SJCRH30 (cell line): ENCODE data around the gene PCDHGB3. TPM values are rescaled to one million over a fixed set of nuclear protein-coding genes. Genes with fewer than 3 reads are reported as not detected.
A peak's percentile ranks its signal among the peaks of the same experiment; 100 is the strongest.
"Not testable (repeated sequence)": the region's sequence is repeated elsewhere in the genome, so short reads cannot be mapped to it uniquely, and the experiment has no call there.

Experiments
- DNase-seq, 2 experiments: peaks; one replicate each; pipeline ENCODE4 v3.0.0-alpha.2; 2015 to 2020
- H3K27ac ChIP-seq: fragments of 250-450 bp; sonication (Bioruptor Pico); 2 replicates; pipeline ENCODE4 v1.5.1; 2020; ENCODE audit warnings: mild to moderate bottlenecking, moderate library complexity
- H3K27me3 ChIP-seq: fragments of 250-450 bp; sonication (Bioruptor Pico); 2 replicates; pipeline ENCODE4 v1.5.1; 2020; ENCODE audit warnings: mild to moderate bottlenecking, moderate library complexity
- H3K36me3 ChIP-seq: fragments of 250-450 bp; sonication (Bioruptor Pico); 2 replicates; pipeline ENCODE4 v1.5.1; 2020; ENCODE audit warnings: mild to moderate bottlenecking, moderate library complexity
- H3K4me1 ChIP-seq: fragments of 250-450 bp; sonication (Bioruptor Pico); 2 replicates; pipeline ENCODE4 v1.5.1; 2020; ENCODE audit warnings: mild to moderate bottlenecking, moderate library complexity
- H3K4me3 ChIP-seq: fragments of 250-450 bp; sonication (Bioruptor Pico); 2 replicates; pipeline ENCODE4 v1.5.1; 2020; ENCODE audit warnings: mild to moderate bottlenecking, moderate library complexity
- H3K9me3 ChIP-seq: fragments of 250-450 bp; sonication (Bioruptor Pico); replicated peaks from 2 replicates; pipeline ENCODE4 v1.5.1; 2020; ENCODE audit warnings: mild to moderate bottlenecking, moderate library complexity
- total RNA-seq: library from RNA; depleted of rRNA; stranded (reverse); fragments of >200 nt; shearing (Covaris generic); gene quantifications from 2 replicates; pipeline ENCODE4 v1.2.3, GENCODE V29; 2014; rRNA removed

Gene PCDHGB3
- total RNA-seq, 1 experiment from 2014 or later, result 7.4 TPM

GRCh38 chr5:141415275-141415618 lies 45.2 kb downstream of the PCDHGB3 start:
- H3K27ac ChIP-seq, H3K4me3 ChIP-seq, DNase-seq, H3K27me3 ChIP-seq, H3K4me1 ChIP-seq: not testable (repeated sequence)
- peaks cover 18% of the 10 kb centered on the region for H3K36me3 ChIP-seq
- H3K9me3 ChIP-seq, result peaks cover 17% of the 10 kb centered on the region

DNA sequence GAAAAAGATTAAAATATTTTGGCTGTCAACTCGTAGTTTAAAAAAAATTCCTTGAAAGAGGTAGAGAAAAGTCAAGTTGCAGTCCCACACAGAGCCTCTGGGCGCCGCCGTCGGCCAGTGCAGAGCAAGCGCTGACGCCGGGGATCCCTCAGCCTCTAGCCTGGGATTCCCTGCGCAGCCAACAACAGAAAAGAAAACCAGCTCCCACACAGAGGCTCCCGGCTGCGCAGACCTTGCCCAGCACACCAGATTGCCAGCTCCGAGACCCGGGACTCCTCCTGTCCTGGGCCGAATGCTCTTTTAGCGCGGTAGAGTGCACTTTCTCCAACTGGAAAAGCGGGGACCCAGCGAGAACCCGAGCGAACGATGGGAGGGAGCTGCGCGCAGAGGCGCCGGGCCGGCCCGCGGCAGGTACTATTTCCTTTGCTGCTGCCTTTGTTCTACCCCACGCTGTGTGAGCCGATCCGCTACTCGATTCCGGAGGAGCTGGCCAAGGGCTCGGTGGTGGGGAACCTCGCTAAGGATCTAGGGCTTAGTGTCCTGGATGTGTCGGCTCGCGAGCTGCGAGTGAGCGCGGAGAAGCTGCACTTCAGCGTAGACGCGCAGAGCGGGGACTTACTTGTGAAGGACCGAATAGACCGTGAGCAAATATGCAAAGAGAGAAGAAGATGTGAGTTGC lies 47.6 kb downstream of the PCDHGB3 start, which contains the start of gene PCDHGB7:
PCDHGB7 (plus strand) TSS at position 184 of the 679 bp plus-strand sequence; CDS start at position 367, 183 bp downstream.
- not testable (repeated sequence) for H3K27ac ChIP-seq, H3K4me1 ChIP-seq, H3K27me3 ChIP-seq, H3K4me3 ChIP-seq
- peak in 1 of 2 experiments; percentile 15 for DNase-seq
- Histone ChIP-seq H3K9me3 (peaks cover 16% of the 10 kb centered on the region), H3K36me3 (peaks cover 20% of the 10 kb centered on the region; the same call in 1 of the 2 replicates)

- peaks cover 17% of the 10 kb centered on the region; the same call in 1 of the 2 replicates for H3K36me3 ChIP-seq
- H3K4me3 ChIP-seq, result no peak overlapping the region
- H3K9me3 ChIP-seq, result peaks cover 16% of the 10 kb centered on the region
- H3K4me1 ChIP-seq, result no peaks in the 10 kb centered on the region
- no peak overlapping the region for H3K27ac ChIP-seq
- H3K27me3 ChIP-seq, result no peaks in the 10 kb centered on the region
- no peak for DNase-seq
Measured at GRCh38 chr5:141419074-141419880, 49.2 kb downstream of the PCDHGB3 start.

DNA sequence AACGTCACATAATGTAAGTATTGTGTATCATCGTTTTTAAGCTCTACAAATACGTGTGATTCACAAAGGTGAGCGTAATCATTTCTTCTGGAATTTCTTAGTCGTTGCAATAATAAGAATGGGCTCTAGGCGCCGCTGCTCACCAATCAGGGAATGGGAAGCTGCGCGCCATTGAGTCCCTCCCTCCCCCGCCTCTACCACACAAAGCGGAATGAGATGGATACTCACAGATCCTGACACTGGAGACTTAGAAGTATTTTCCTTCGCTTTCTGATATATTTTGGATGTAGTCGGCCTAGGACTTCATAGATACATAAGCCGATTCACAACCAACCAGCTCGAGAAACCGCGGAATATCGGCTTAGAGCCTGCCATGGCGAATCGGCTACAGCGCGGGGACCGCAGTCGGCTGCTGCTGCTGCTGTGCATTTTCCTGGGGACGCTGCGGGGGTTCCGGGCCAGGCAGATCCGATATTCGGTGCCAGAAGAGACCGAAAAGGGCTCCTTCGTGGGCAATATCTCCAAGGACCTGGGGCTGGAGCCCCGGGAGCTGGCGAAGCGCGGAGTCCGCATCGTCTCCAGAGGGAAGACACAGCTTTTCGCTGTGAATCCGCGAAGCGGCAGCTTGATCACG lies 50.9 kb downstream of the PCDHGB3 start, which contains the start of gene PCDHGA11:
PCDHGA11 (plus strand) TSS at position 197 of the 634 bp plus-strand sequence; CDS start at position 374, 177 bp downstream.
- peaks cover 12% of the 10 kb centered on the region for H3K9me3 ChIP-seq
- H3K4me1 ChIP-seq, result no peaks in the 10 kb centered on the region
- no peak within 1 kb of the TSS for H3K4me3 ChIP-seq
- peak in 1 of 2 experiments; percentile 4 for DNase-seq
- peaks cover 18% of the 10 kb centered on the region for H3K36me3 ChIP-seq
- no peak within 1 kb of the TSS for H3K27ac ChIP-seq
- no peaks in the 10 kb centered on the region for H3K27me3 ChIP-seq

DNA sequence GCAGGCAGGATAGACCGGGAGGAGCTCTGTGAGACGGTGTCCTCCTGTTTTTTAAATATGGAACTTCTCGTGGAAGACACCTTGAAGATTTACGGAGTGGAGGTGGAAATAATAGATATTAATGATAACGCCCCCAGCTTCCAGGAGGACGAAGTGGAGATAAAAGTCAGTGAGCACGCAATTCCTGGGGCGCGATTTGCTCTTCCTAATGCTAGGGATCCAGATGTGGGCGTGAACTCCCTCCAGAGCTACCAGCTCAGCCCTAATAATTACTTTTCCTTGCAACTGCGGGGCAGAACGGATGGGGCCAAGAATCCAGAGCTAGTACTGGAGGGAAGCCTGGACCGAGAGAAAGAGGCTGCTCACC lies 51.4 kb downstream of the PCDHGB3 start:
- H3K4me1 ChIP-seq, result no peaks in the 10 kb centered on the region
- H3K36me3 ChIP-seq, result peaks cover 18% of the 10 kb centered on the region
- DNase-seq, result no peak
- peaks cover 9% of the 10 kb centered on the region for H3K9me3 ChIP-seq
- H3K4me3 ChIP-seq, result no peak overlapping the region
- H3K27ac ChIP-seq, result no peak overlapping the region
- no peaks in the 10 kb centered on the region for H3K27me3 ChIP-seq

Other genes with a start within 250 kb of the PCDHGB3 start
- gene PCDHB4, start 248.4 kb upstream of the PCDHGB3 start, total RNA-seq, result 0.25 and 0.42 TPM in 2 replicates
- 20.4 and 23.8 TPM in 2 replicates for gene PCDHB5, start 235.0 kb upstream of the PCDHGB3 start, total RNA-seq
- gene PCDHB6, start 220.2 kb upstream of the PCDHGB3 start, total RNA-seq, result 0.15 and 0.26 TPM in 2 replicates
- 1.1 and 1.3 TPM in 2 replicates for gene PCDHB7, start 197.6 kb upstream of the PCDHGB3 start, total RNA-seq
- gene PCDHB8, start 192.5 kb upstream of the PCDHGB3 start, total RNA-seq, result 17.8 and 18.6 TPM in 2 replicates
- gene PCDHB16, start 187.9 kb upstream of the PCDHGB3 start, total RNA-seq, result 5.6 and 6.8 TPM in 2 replicates
- gene PCDHB9, start 183.1 kb upstream of the PCDHGB3 start, total RNA-seq, result 4.9 and 5.1 TPM in 2 replicates
- 9.7 and 9.8 TPM in 2 replicates for gene PCDHB10, start 177.9 kb upstream of the PCDHGB3 start, total RNA-seq
- gene PCDHB11, start 170.6 kb upstream of the PCDHGB3 start, total RNA-seq, result 8.9 and 9.8 TPM in 2 replicates
- gene PCDHB12, start 161.5 kb upstream of the PCDHGB3 start, total RNA-seq, result 4.5 and 4.7 TPM in 2 replicates
- 3.0 and 3.2 TPM in 2 replicates for gene PCDHB13, start 156.3 kb upstream of the PCDHGB3 start, total RNA-seq
- 10.9 and 11.2 TPM in 2 replicates for gene PCDHB14, start 146.9 kb upstream of the PCDHGB3 start, total RNA-seq
- 0.86 and 0.91 TPM in 2 replicates for gene PCDHB15, start 124.8 kb upstream of the PCDHGB3 start, total RNA-seq
- 0.08 TPM in 1 of 2 replicates, not detected in the other for gene SLC25A2, start 66.2 kb upstream of the PCDHGB3 start, total RNA-seq
- gene TAF7, start 49.5 kb upstream of the PCDHGB3 start, total RNA-seq, result 115 and 130 TPM in 2 replicates
- gene PCDHGA1, start 39.7 kb upstream of the PCDHGB3 start, total RNA-seq, result 3.5 and 3.6 TPM in 2 replicates
- gene PCDHGA2, start 31.5 kb upstream of the PCDHGB3 start, total RNA-seq, result 0.71 and 1.0 TPM in 2 replicates
- 0.56 and 0.67 TPM in 2 replicates for gene PCDHGA3, start 26.4 kb upstream of the PCDHGB3 start, total RNA-seq
- 21.1 and 23.4 TPM in 2 replicates for gene PCDHGB1, start 20.1 kb upstream of the PCDHGB3 start, total RNA-seq
- 12.9 and 14.7 TPM in 2 replicates for gene PCDHGA4, start 15.2 kb upstream of the PCDHGB3 start, total RNA-seq
- gene PCDHGB2, start 10.2 kb upstream of the PCDHGB3 start, total RNA-seq, result 8.9 and 9.8 TPM in 2 replicates
- gene PCDHGA5, start 6.1 kb upstream of the PCDHGB3 start, total RNA-seq, result 4.7 and 6.9 TPM in 2 replicates
- gene PCDHGA6, start 3.6 kb downstream of the PCDHGB3 start, total RNA-seq, result 4.9 and 5.8 TPM in 2 replicates
- gene PCDHGA7, start 12.5 kb downstream of the PCDHGB3 start, total RNA-seq, result 3.6 and 4.7 TPM in 2 replicates
- gene PCDHGB4, start 17.5 kb downstream of the PCDHGB3 start, total RNA-seq, result 1.7 and 3.1 TPM in 2 replicates
- gene PCDHGA8, start 22.4 kb downstream of the PCDHGB3 start, total RNA-seq, result 3.3 and 3.4 TPM in 2 replicates
- gene PCDHGB5, start 27.7 kb downstream of the PCDHGB3 start, total RNA-seq, result 1.6 and 2.2 TPM in 2 replicates
- 1.8 and 2.3 TPM in 2 replicates for gene PCDHGA9, start 32.5 kb downstream of the PCDHGB3 start, total RNA-seq
- 1.4 and 2.6 TPM in 2 replicates for gene PCDHGB6, start 37.8 kb downstream of the PCDHGB3 start, total RNA-seq
- 1.3 and 1.6 TPM in 2 replicates for gene PCDHGA10, start 42.7 kb downstream of the PCDHGB3 start, total RNA-seq
- 0.91 and 1.8 TPM in 2 replicates for gene PCDHGB7, start 47.4 kb downstream of the PCDHGB3 start, total RNA-seq
- gene PCDHGA11, start 50.8 kb downstream of the PCDHGB3 start, total RNA-seq, result 1.3 and 1.4 TPM in 2 replicates
- 1.2 and 1.4 TPM in 2 replicates for gene PCDHGA12, start 60.3 kb downstream of the PCDHGB3 start, total RNA-seq
- 105 and 109 TPM in 2 replicates for gene PCDHGC3, start 105.7 kb downstream of the PCDHGB3 start, total RNA-seq
- gene PCDHGC4, start 114.8 kb downstream of the PCDHGB3 start, total RNA-seq, result 3.4 and 3.6 TPM in 2 replicates
- 1.3 and 2.8 TPM in 2 replicates for gene PCDHGC5, start 118.8 kb downstream of the PCDHGB3 start, total RNA-seq
- gene DIAPH1, start 248.8 kb downstream of the PCDHGB3 start, total RNA-seq, result 54.4 and 56.2 TPM in 2 replicates